HepG2 (cell line): ENCODE measurements around the gene IRF2BPL. TPM values are rescaled to one million over a fixed set of nuclear protein-coding genes. Genes with fewer than 3 reads are reported as not detected.
A peak's percentile ranks its signal among the peaks of the same experiment; 100 is the strongest.

Source experiments
- CREB1 ChIP-seq, 2 experiments: fragments of 450-650 bp in 1 of 2; IDR thresholded peaks; 2 replicates each; pipeline ENCODE4 v1.6.1; 2016 to 2017; ENCODE audit warnings: control low read depth in 1 of 2, mild to moderate bottlenecking in 1 of 2, missing compliant biosample characterization in 1 of 2, missing genetic modification characterization in 1 of 2
- MEIS1 ChIP-seq: sonication (generic); formaldehyde crosslinking; IDR thresholded peaks from 2 replicates; pipeline ENCODE4 v1.9.0; 2021; ENCODE audit warnings: mild to moderate bottlenecking, missing genetic modification reagents, moderate library complexity, borderline replicate concordance
- PHF21A ChIP-seq: sonication (generic); formaldehyde crosslinking; IDR thresholded peaks from 2 replicates; pipeline ENCODE4 v1.5.0; 2020; ENCODE audit warnings: mild to moderate bottlenecking, missing genetic modification reagents
- SALL2 ChIP-seq: sonication (generic); formaldehyde crosslinking; IDR thresholded peaks from 2 replicates; pipeline ENCODE4 v1.8.1; 2023; ENCODE audit warnings: mild to moderate bottlenecking, missing genetic modification reagents, inconsistent platforms
- SETDB1 ChIP-seq: sonication (generic); formaldehyde crosslinking; IDR thresholded peaks from 2 replicates; pipeline ENCODE4 v1.5.1; 2020; ENCODE audit warnings: missing genetic modification reagents, mild to moderate bottlenecking, borderline replicate concordance
- ZNF432 ChIP-seq: sonication (generic); formaldehyde crosslinking; IDR thresholded peaks from 2 replicates; pipeline ENCODE4 v1.5.0; 2020; ENCODE audit warnings: missing genetic modification reagents, mild to moderate bottlenecking, borderline replicate concordance
- ZNF841 ChIP-seq: sonication (generic); formaldehyde crosslinking; IDR thresholded peaks from 2 replicates; pipeline ENCODE4 v1.8.1; 2023; ENCODE audit warnings: missing genetic modification reagents, borderline replicate concordance
- ZSCAN25 ChIP-seq: sonication (generic); formaldehyde crosslinking; IDR thresholded peaks from 2 replicates; pipeline ENCODE4 v1.8.0; 2022; ENCODE audit warnings: mild to moderate bottlenecking, missing genetic modification reagents
- polyA plus RNA-seq, 8 experiments: library from polyadenylated mRNA; depleted of rRNA in 3 of 8; stranded (reverse) in 7 of 8; unstranded in 1 of 8; fragments of >200 nt; fragmentation: Illumina TruSeq in 4 of 8; extraction: Trizol in 4 of 8; gene quantifications; 2 replicates each; pipeline versions ENCODE4 v1.2.1 to v1.2.3, GENCODE V29; 2011 to 2016; ENCODE audit warnings: low read depth in 4 of 8, missing spikeins in 1 of 8, mixed read lengths in 1 of 8; ENCODE audit not compliant: insufficient read depth in 1 of 8
- total RNA-seq, 5 experiments: library from RNA; depleted of rRNA; stranded (reverse); fragments of >200 nt; fragmentation: Illumina TruSeq; extraction: Trizol; gene quantifications; 2 replicates each; pipeline ENCODE4 v1.2.3, GENCODE V29; 2016; ENCODE audit warnings: low read depth in 1 of 5
- TF ChIP-seq, protein P1 (sequence below): sonication (generic); formaldehyde crosslinking; IDR thresholded peaks from 2 replicates; pipeline ENCODE4 v1.4.0; 2020; ENCODE audit warnings: mild to moderate bottlenecking, missing genetic modification reagents
- TF ChIP-seq, protein P2 (sequence below), 2 experiments: sonication (generic) in 1 of 2; formaldehyde crosslinking in 1 of 2; IDR thresholded peaks; 2 replicates each; pipeline versions ENCODE4 v1.4.0 to v1.6.1; 2018 to 2020; ENCODE audit warnings: missing genetic modification reagents in 2 of 2, borderline replicate concordance in 1 of 2, low read depth in 1 of 2, mild to moderate bottlenecking in 1 of 2, missing biosample characterization in 1 of 2
- TF ChIP-seq, protein P3 (sequence below): sonication (generic); formaldehyde crosslinking; IDR thresholded peaks from 2 replicates; pipeline ENCODE4 v1.4.0; 2020; ENCODE audit warnings: missing genetic modification reagents, low read depth, mild to moderate bottlenecking, borderline replicate concordance
- TF ChIP-seq, protein P4 (sequence below): sonication (generic); formaldehyde crosslinking; IDR thresholded peaks from 2 replicates; pipeline ENCODE4 v1.4.0; 2020; ENCODE audit warnings: missing genetic modification reagents, borderline replicate concordance
- TF ChIP-seq, protein P5 (sequence below): sonication (generic); formaldehyde crosslinking; IDR thresholded peaks from 2 replicates; pipeline ENCODE4 v1.5.1; 2020; ENCODE audit warnings: missing genetic modification reagents, mild to moderate bottlenecking, borderline replicate concordance
- TF ChIP-seq, protein P6 (sequence below): IDR thresholded peaks from 2 replicates; pipeline ENCODE4 v1.6.1; 2016; ENCODE audit warnings: low read depth
- TF ChIP-seq, protein P7 (sequence below): IDR thresholded peaks from 2 replicates; pipeline ENCODE4 v1.6.1; 2012; ENCODE audit warnings: inconsistent platforms

The IRF2BPL gene
- total and polyA plus RNA-seq, 2 of the 13 experiments (the other 11 are each of a cell fraction or from before 2014, with no cell fraction given) = 6.6 to 8.4 TPM

DNA sequence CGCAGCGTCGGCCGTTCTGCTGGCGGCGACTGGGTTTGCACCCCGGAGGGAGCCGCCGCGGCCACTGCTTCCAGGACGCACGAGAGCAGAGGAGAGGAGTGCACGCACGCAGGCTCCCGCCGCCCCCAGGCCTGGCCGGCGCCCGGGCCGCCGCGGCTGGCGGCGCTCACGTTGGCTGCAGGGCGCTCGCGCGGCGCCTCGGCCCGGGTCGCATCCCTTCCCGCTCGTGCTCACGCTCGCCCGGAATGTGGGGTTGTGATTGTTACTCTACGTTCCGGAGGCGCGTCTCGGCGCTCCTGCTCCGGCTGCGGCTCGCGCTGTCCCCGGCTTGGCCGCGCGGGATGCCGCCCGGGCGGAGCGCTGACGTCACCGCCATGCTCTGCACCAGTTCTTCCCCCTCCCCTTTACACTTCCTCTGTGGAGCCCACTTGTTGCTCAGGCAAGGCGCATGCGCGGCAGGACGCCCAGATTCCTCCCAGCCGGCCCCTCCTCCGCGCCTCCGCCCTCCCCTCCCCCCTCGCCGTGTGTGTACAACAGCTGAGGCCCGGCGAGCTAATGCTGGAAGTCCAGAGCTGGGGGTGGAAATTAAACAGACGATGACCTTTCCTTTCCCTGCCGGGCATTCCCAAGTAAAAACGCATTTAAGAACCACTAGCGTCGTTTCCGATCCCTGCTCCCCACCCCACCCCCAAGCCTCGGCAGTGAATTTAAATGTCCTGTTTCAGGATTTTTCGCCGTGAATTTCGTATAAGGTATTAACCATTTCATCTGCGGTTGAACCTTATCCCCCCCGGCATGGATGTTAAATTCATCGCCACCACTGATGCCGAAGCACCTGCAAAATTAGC is at the start of gene IRF2BPL (continued):
- TF ChIP-seq, protein P1, sequence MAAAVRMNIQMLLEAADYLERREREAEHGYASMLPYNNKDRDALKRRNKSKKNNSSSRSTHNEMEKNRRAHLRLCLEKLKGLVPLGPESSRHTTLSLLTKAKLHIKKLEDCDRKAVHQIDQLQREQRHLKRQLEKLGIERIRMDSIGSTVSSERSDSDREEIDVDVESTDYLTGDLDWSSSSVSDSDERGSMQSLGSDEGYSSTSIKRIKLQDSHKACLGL = peak; percentile 41; the same call in 1 of the 2 replicates
- TF ChIP-seq, protein P2, sequence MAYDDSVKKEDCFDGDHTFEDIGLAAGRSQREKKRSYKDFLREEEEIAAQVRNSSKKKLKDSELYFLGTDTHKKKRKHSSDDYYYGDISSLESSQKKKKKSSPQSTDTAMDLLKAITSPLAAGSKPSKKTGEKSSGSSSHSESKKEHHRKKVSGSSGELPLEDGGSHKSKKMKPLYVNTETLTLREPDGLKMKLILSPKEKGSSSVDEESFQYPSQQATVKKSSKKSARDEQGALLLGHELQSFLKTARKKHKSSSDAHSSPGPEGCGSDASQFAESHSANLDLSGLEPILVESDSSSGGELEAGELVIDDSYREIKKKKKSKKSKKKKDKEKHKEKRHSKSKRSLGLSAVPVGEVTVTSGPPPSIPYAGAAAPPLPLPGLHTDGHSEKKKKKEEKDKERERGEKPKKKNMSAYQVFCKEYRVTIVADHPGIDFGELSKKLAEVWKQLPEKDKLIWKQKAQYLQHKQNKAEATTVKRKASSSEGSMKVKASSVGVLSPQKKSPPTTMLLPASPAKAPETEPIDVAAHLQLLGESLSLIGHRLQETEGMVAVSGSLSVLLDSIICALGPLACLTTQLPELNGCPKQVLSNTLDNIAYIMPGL (CRISPR knock-in tag; IDR thresholded peaks at IDR 0.05; ENCODE audit: borderline replicate concordance in 1 of 2, low read depth in 1 of 2) = peak in 1 of 2 experiments; percentile 63; a peak in 2 of 4 replicates
- TF ChIP-seq ZNF841 = 0 out of 2 replicates have a peak, but pooled peaks have one; percentile 70
- peak; percentile 81 for TF ChIP-seq PHF21A (CRISPR knock-in tag)
- TF ChIP-seq MEIS1 (CRISPR knock-in tag) = no peak
- TF ChIP-seq ZNF432 (CRISPR knock-in tag) = no peak
- TF ChIP-seq, protein P3, sequence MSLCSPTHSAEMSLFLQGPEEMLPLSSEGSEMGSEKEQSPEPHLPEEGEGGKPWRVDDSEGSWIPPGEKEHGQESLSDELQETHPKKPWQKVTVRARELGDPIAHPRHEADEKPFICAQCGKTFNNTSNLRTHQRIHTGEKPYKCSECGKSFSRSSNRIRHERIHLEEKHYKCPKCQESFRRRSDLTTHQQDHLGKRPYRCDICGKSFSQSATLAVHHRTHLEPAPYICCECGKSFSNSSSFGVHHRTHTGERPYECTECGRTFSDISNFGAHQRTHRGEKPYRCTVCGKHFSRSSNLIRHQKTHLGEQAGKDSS (CRISPR knock-in tag) = 0 out of 2 replicates have a peak, but pooled peaks have one; percentile 16
- TF ChIP-seq, protein P4, sequence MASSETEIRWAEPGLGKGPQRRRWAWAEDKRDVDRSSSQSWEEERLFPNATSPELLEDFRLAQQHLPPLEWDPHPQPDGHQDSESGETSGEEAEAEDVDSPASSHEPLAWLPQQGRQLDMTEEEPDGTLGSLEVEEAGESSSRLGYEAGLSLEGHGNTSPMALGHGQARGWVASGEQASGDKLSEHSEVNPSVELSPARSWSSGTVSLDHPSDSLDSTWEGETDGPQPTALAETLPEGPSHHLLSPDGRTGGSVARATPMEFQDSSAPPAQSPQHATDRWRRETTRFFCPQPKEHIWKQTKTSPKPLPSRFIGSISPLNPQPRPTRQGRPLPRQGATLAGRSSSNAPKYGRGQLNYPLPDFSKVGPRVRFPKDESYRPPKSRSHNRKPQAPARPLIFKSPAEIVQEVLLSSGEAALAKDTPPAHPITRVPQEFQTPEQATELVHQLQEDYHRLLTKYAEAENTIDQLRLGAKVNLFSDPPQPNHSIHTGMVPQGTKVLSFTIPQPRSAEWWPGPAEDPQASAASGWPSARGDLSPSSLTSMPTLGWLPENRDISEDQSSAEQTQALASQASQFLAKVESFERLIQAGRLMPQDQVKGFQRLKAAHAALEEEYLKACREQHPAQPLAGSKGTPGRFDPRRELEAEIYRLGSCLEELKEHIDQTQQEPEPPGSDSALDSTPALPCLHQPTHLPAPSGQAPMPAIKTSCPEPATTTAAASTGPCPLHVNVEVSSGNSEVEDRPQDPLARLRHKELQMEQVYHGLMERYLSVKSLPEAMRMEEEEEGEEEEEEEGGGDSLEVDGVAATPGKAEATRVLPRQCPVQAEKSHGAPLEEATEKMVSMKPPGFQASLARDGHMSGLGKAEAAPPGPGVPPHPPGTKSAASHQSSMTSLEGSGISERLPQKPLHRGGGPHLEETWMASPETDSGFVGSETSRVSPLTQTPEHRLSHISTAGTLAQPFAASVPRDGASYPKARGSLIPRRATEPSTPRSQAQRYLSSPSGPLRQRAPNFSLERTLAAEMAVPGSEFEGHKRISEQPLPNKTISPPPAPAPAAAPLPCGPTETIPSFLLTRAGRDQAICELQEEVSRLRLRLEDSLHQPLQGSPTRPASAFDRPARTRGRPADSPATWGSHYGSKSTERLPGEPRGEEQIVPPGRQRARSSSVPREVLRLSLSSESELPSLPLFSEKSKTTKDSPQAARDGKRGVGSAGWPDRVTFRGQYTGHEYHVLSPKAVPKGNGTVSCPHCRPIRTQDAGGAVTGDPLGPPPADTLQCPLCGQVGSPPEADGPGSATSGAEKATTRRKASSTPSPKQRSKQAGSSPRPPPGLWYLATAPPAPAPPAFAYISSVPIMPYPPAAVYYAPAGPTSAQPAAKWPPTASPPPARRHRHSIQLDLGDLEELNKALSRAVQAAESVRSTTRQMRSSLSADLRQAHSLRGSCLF = 0 out of 2 replicates have a peak, but pooled peaks have one; percentile 40
- peak; percentile 48; the same call in 1 of the 2 replicates for TF ChIP-seq SALL2 (CRISPR knock-in tag)
- TF ChIP-seq SETDB1 (CRISPR knock-in tag) = no peak
- peak; percentile 98 for TF ChIP-seq CREB1 (IDR thresholded peaks at IDR 0.05)
- TF ChIP-seq CREB1 (CRISPR knock-in tag; IDR thresholded peaks at IDR 0.05) = peak; percentile 65
- TF ChIP-seq, protein P5, sequence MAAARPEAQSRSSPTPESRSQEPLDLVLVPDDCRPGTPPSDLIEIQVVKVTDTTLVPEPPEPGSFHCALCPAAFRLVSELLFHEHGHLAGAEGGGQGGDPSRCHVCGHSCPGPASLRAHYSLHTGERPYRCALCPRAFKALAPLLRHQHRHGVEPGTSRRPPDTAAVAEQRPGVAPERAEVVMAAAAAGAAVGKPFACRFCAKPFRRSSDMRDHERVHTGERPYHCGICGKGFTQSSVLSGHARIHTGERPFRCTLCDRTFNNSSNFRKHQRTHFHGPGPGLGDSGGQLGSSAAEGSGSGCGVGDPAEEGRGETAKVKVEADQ (CRISPR knock-in tag) = peak; percentile 91; the same call in 1 of the 2 replicates
- TF ChIP-seq, protein P6, sequence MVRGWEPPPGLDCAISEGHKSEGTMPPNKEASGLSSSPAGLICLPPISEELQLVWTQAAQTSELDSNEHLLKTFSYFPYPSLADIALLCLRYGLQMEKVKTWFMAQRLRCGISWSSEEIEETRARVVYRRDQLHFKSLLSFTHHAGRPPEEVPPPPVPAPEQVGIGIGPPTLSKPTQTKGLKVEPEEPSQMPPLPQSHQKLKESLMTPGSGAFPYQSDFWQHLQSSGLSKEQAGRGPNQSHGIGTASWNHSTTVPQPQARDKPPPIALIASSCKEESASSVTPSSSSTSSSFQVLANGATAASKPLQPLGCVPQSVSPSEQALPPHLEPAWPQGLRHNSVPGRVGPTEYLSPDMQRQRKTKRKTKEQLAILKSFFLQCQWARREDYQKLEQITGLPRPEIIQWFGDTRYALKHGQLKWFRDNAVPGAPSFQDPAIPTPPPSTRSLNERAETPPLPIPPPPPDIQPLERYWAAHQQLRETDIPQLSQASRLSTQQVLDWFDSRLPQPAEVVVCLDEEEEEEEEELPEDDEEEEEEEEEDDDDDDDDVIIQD = peak; percentile 37; the same call in 1 of the 2 replicates
- TF ChIP-seq ZSCAN25 (CRISPR knock-in tag) = peak; percentile 78
- TF ChIP-seq, protein P7, sequence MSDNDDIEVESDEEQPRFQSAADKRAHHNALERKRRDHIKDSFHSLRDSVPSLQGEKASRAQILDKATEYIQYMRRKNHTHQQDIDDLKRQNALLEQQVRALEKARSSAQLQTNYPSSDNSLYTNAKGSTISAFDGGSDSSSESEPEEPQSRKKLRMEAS = peak; percentile 75
